Thoracic aorta endothelial cell (primary cell): ENCODE results near the gene FYCO1. TPM values are rescaled to one million over a fixed set of nuclear protein-coding genes. Genes with fewer than 3 reads are reported as not detected.

ENCODE experiments used
- small RNA-seq: library from RNA; depleted of rRNA; stranded (forward); fragments of <200 nt; gene quantifications from one replicate; pipeline ENCODE3, GENCODE V24; 2012
- total RNA-seq: library from RNA; depleted of rRNA; stranded (reverse); fragments of >200 nt; gene quantifications from 2 replicates; pipeline ENCODE4 v1.2.3, GENCODE V29; 2012

The FYCO1 gene
- 20.5 and 25.1 TPM in 2 replicates for total RNA-seq

DNA sequence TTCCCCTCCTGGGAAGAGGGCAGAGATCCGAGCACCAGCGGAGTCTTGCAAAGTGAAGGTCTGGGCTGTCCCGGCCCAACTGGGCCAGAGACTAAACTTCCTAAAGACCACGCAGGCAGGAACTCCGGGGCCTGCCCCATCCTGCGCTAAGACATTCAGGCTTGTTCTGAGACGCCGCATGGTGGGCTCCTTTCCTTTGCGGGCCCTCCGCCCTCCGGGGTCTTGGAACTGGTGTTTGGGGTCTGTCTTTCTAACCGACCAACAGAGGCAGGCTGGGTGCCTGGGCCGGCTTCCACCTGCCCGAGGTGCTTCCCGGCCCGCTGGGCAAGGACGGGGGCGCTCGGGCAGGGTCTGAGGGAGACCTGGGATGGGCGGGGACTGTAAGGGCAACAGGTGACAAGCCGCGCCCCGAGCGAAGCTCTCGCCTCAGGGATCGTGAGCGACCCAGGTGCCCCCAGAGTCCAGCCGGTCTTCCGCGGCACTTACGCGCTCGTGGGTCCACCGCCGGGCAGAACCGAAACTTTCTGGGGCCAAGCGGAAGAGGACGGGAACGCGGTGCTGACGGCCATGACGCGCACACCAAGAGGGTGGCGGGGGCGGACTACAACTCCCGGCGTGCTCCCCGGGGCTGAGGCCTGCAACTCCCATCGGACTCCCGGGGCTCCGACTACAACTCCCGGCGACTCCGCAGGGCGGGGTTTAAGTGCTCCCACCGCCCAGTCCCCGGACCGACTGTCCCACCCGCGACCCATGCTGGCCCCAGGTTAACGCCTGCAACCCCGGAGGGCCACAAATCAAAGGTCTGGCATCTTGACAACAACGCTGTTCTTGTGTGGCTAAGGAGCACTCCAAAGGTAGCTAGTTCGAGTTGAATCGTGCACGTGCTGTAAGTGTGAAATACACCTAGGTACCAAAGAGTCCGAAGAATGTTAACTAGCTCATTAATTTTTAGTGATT lies at the start of gene FYCO1:
Gene FYCO1, minus strand, starts transcription at position 589 of the 957 bp plus-strand sequence. CDS start 10,914 bp downstream, outside the sequence.

DNA sequence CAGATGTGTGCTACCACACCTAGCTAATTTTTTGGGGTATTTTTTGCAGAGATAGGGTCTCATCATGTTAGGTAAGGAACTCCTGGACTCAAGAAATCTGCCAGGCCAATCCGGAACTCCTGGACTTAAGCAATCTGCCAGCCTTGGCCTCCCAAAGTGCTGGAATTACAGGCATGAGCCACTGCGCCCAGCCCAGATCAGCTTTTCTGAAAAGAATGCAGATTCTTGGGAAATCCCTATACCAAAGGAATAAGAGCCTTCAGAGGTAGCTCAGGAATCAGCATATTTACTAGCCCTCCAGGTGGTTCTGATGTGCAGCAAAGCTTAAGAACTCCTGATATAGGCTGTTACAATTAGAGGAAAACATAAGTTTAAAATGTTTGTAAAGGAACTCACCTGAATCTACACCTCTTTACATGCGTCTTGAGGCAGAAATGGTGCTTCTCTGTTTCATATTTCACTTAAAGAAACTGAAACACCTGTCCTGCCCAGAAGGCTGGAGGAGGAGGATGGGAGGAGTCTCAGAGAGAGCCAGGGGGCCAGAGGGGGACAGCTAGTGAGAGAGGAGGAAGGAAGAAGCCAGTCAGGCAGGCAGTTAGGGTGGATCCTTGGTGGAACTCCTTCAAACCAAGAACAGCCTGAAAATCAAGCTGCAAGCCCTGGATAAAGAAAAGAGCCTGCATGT lies 31.5 kb upstream of the FYCO1 start, which contains the start of gene XCR1:
Gene XCR1, minus strand, starts transcription at position 463 of the 685 bp plus-strand sequence. CDS start 5,536 bp downstream, outside the sequence.

DNA sequence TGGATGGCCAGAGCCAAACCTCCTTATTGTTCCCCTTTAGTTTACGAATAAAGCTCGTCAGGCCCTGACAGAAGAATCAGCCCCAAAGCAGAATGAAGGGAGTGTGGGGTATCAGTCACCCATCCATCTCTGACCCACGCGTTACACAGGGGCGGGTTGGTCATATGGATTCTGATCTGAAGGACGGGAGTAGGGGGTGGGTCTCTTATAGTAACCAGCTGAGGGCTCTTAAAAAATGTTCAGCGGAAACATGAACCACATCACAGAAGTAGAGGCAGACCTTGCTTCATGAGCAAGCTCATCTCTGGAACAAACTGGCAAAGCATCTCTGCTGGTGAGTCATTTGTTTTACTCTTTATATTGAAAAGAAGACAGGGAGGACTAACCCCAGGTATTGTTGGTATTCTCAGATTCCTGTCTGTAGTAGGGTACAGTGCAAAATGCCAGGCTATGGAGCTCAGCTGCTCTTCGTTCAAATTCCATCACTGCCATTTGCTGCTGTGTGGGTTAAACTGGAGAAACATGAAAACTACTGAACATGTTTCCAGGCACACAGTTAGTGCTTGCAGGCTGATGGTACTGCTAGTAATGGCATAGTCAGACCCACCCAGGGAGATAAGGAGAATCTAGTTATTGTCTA lies 52.3 kb downstream of the FYCO1 start, which contains the start of gene CXCR6:
Gene CXCR6, plus strand, starts transcription at position 258 of the 640 bp plus-strand sequence. CDS start 3,018 bp downstream, outside the sequence.

DNA sequence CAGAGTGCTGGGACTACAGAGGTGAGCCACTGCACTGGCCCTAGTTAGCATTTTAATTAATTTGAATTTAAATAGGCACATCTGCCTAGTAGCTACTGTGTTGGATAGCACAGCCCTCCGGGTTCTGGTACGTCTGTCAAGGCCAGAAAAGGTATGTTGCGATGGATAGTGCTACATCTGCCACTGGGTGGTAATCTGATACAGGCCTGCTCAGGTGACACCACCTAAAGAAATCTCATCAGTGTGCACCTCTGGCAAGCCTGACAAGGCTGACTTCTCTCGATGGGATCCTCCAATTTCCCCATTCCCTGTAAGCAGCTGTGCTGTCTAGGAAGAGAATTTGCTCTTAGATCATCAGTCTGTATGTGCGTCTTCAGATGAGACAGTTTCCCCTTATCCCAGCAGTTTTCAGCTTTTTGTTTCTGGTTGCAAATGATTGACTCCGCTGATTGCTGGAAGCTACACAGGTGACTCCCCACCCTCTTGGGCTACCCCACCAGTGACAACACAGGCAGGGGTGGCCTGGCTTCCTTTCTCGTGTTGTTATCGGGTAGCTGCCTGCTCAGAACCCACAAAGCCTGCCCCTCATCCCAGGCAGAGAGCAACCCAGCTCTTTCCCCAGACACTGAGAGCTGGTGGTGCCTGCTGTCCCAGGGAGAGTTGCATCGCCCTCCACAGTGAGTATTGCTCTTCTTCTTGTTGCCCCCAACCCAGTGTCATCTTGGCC lies 109.5 kb downstream of the FYCO1 start, which contains the start of gene CCR9:
Gene CCR9, plus strand, starts transcription at position 565 of the 727 bp plus-strand sequence. CDS start 8,391 bp downstream, outside the sequence.

Small RNA genes lying within 50 kb of the gene (small RNA-seq; reads per million reads assigned to genes)
- not detected for gene RF00019

Other genes with a start within 250 kb of the FYCO1 start
- not detected in 2 replicates for gene SLC6A20, start 199.3 kb downstream of the FYCO1 start, total RNA-seq
- 18.0 and 18.1 TPM in 2 replicates for gene LZTFL1, start 153.7 kb downstream of the FYCO1 start, total RNA-seq
- not detected in 2 replicates for gene CCR9, start 109.3 kb downstream of the FYCO1 start, total RNA-seq
- not detected in 2 replicates for gene CXCR6, start 52.4 kb downstream of the FYCO1 start, total RNA-seq
- gene XCR1, start 31.7 kb upstream of the FYCO1 start, total RNA-seq, result not detected in 2 replicates
- gene CCR1, start 212.5 kb upstream of the FYCO1 start, total RNA-seq, result not detected in 2 replicates
- not detected in 2 replicates for gene CCR3, start 246.6 kb upstream of the FYCO1 start, total RNA-seq